GM12878 (cell line): ENCODE data around the gene NUBP1. TPM values are rescaled to one million over a fixed set of nuclear protein-coding genes. Genes with fewer than 3 reads are reported as not detected.
A peak's percentile ranks its signal among the peaks of the same experiment; 100 is the strongest.

Experiments
- CBX5 ChIP-seq: sonication (generic); IDR thresholded peaks from 2 replicates; pipeline ENCODE4 v1.6.1; 2016; ENCODE audit warnings: low read depth, moderate library complexity, mild to moderate bottlenecking, inconsistent platforms
- CEBPB ChIP-seq, 2 experiments: fragments of 150-350 bp in 1 of 2; IDR thresholded peaks; 2 replicates each; pipeline ENCODE4 v1.6.1; 2012 to 2014; ENCODE audit warnings: low read depth in 2 of 2, low read length in 2 of 2, borderline replicate concordance in 1 of 2, inconsistent platforms in 1 of 2
- CREB1 ChIP-seq: IDR thresholded peaks from 2 replicates; pipeline ENCODE4 v1.6.1; 2012; ENCODE audit warnings: low read depth, mild to moderate bottlenecking, inconsistent platforms
- CREM ChIP-seq: IDR thresholded peaks from 2 replicates; pipeline ENCODE4 v1.6.1; 2014; ENCODE audit warnings: antibody characterized with exemption, low read depth
- EED ChIP-seq: sonication (generic); IDR thresholded peaks from 2 replicates; pipeline ENCODE4 v1.6.1; 2016; ENCODE audit warnings: antibody characterized with exemption, low read depth
- FOXK2 ChIP-seq: fragments of 450-650 bp; IDR thresholded peaks from 2 replicates; pipeline ENCODE4 v1.6.1; 2017; ENCODE audit warnings: mild to moderate bottlenecking, moderate library complexity
- FOXM1 ChIP-seq: IDR thresholded peaks from 2 replicates; pipeline ENCODE4 v1.6.1; 2012; ENCODE audit warnings: low read depth, mild to moderate bottlenecking, inconsistent platforms, low read length, moderate library complexity
- JUNB ChIP-seq: IDR thresholded peaks from 2 replicates; pipeline ENCODE4 v1.6.1; 2016; ENCODE audit warnings: antibody characterized with exemption, mild to moderate bottlenecking
- JUND ChIP-seq: IDR thresholded peaks from 2 replicates; pipeline ENCODE4 v1.6.1; 2012; ENCODE audit warnings: low read depth, mild to moderate bottlenecking, low read length, improper control_type of control experiment, moderate library complexity
- MYC ChIP-seq: IDR thresholded peaks from 2 replicates; pipeline ENCODE4 v1.6.1; 2011; ENCODE audit warnings: mild to moderate bottlenecking, low read length, moderate library complexity, inconsistent platforms; ENCODE audit not compliant: insufficient read depth, insufficient replicate concordance, insufficient read length, severe bottlenecking
- NFXL1 ChIP-seq: fragments of 450-650 bp; IDR thresholded peaks from 2 replicates; pipeline ENCODE4 v1.6.1; 2017; ENCODE audit warnings: antibody characterized with exemption, mild to moderate bottlenecking, borderline replicate concordance
- NFYB ChIP-seq: IDR thresholded peaks from 2 replicates; pipeline ENCODE4 v1.6.1; 2011; ENCODE audit warnings: low read depth, mild to moderate bottlenecking, low read length, improper control_type of control experiment, moderate library complexity; ENCODE audit not compliant: insufficient read depth
- NR2C1 ChIP-seq: fragments of 450-650 bp; IDR thresholded peaks from 2 replicates; pipeline ENCODE4 v1.6.1; 2017; ENCODE audit warnings: antibody characterized with exemption, mild to moderate bottlenecking, moderate library complexity
- PAX8 ChIP-seq: fragments of 450-650 bp; IDR thresholded peaks from 2 replicates; pipeline ENCODE4 v1.6.1; 2017; ENCODE audit warnings: mild to moderate bottlenecking, moderate library complexity
- POLR2AphosphoS2 ChIP-seq: IDR thresholded peaks from 2 replicates; pipeline ENCODE4 v1.6.1; 2011; ENCODE audit warnings: low read depth, mild to moderate bottlenecking, low read length, improper control_type of control experiment, moderate library complexity
- POU2F2 ChIP-seq: IDR thresholded peaks from 3 replicates; pipeline ENCODE4 v1.6.1; 2011; ENCODE audit warnings: low read depth, mild to moderate bottlenecking, low read length, borderline replicate concordance
- RAD51 ChIP-seq: fragments of 450-650 bp; IDR thresholded peaks from 2 replicates; pipeline ENCODE4 v1.6.1; 2016; ENCODE audit warnings: moderate library complexity, mild to moderate bottlenecking, inconsistent platforms
- SMAD1 ChIP-seq: fragments of 450-650 bp; IDR thresholded peaks from 2 replicates; pipeline ENCODE4 v1.6.1; 2018; ENCODE audit warnings: mild to moderate bottlenecking, low read depth; ENCODE audit not compliant: partially characterized antibody
- SREBF2 ChIP-seq: IDR thresholded peaks from 2 replicates; pipeline ENCODE4 v1.6.1; 2012; ENCODE audit warnings: mild to moderate bottlenecking, low read length
- WRNIP1 ChIP-seq: IDR thresholded peaks from 2 replicates; pipeline ENCODE4 v1.6.1; 2011; ENCODE audit warnings: low read depth, low read length, improper control_type of control experiment, borderline replicate concordance
- ZNF622 ChIP-seq: fragments of 450-650 bp; IDR thresholded peaks from 2 replicates; pipeline ENCODE4 v1.6.1; 2017; ENCODE audit warnings: mild to moderate bottlenecking, inconsistent platforms
- polyA plus RNA-seq, 11 experiments: library from polyadenylated mRNA; depleted of rRNA in 4 of 11; unstranded in 6 of 11; stranded (reverse) in 5 of 11; fragments of >200 nt; fragmentation: Nextera tagmentation in 4 of 11; fragmentation: Illumina TruSeq in 1 of 11; extraction: Ambion mirVana in 4 of 11; extraction: Trizol in 1 of 11; gene quantifications; 1 replicate in 1 of 11; 2 replicates in 10 of 11; pipeline versions ENCODE4 v1.2.1 to v1.2.3, GENCODE V29; 2011 to 2016; ENCODE audit warnings: inconsistent platforms in 2 of 11, missing spikeins in 2 of 11, low read depth in 1 of 11
- total RNA-seq, 4 experiments: library from RNA; depleted of rRNA in 3 of 4; stranded (reverse); fragments of >200 nt in 3 of 4; fragmentation: Illumina TruSeq in 1 of 4; extraction: Trizol in 1 of 4; gene quantifications; 2 replicates each; pipeline versions ENCODE4 v1.2.1 to v1.2.3, GENCODE V29; 2013 to 2021
- TF ChIP-seq, protein P1 (sequence below): IDR thresholded peaks from 2 replicates; pipeline ENCODE4 v1.6.1; 2011; ENCODE audit warnings: mild to moderate bottlenecking, low read depth, low read length, moderate library complexity; ENCODE audit not compliant: insufficient replicate concordance
- TF ChIP-seq, protein P2 (sequence below): IDR thresholded peaks from 2 replicates; pipeline ENCODE4 v1.6.1; 2011; ENCODE audit warnings: low read depth, mild to moderate bottlenecking, low read length, moderate library complexity, borderline replicate concordance; ENCODE audit errors: extremely low read depth
- TF ChIP-seq, protein P3 (sequence below): IDR thresholded peaks from 2 replicates; pipeline ENCODE4 v1.6.1; 2012; ENCODE audit warnings: mild to moderate bottlenecking, low read depth, low read length

NUBP1 gene
- total and polyA plus RNA-seq, 10 of the 15 experiments (the other 5 are each of a cell fraction or from before 2014, with no cell fraction given): 31.0 to 74.9 (median 58.3) TPM

DNA sequence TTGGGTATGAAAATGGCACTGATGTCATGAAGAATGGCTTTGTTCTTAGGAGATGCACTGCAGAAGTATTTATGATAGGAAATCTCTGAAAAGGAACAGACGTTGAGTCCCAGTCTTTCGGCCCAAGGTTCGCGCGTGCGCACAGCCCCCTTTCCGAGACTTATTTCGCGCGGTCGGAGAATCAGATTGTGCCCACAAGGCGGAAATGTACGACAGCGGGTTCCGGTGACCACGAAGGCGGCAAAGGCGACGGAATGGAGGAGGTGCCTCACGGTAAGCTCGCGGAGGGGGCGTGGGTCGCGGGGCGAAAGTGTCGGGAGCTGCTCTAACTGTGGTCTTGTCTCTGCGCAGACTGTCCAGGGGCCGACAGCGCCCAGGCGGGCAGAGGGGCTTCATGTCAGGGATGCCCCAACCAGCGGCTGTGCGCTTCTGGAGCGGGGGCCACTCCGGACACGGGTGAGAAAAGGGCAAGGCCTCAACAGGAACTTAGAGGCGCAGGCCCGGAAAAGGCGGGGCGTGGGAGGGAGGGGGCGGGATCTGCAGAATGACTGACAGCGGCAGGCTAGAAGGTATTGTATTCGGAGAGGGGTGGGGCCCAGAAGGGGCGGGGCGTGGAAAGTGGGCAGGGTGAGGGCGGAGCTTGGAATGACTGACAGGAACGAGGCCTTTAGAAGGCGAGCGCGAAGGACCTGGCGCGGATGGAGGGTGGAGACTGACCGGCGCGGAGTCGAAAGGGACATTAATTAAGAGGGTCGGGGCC is at the start of gene NUBP1 (continued):
- TF ChIP-seq SMAD1: no peak
- TF ChIP-seq CEBPB (IDR thresholded peaks at IDR 0.05; ENCODE audit: borderline replicate concordance in 1 of 2, low read depth in 2 of 2, low read length in 2 of 2): no peak
- TF ChIP-seq SREBF2: peak; percentile 89
- peak; percentile 65; the same call in 1 of the 2 replicates for TF ChIP-seq CREM
- TF ChIP-seq CREB1: peak; percentile 81
- TF ChIP-seq POLR2AphosphoS2: peak; percentile 64; the same call in 1 of the 2 replicates
- no peak for TF ChIP-seq NFXL1
- no peak for TF ChIP-seq WRNIP1
- TF ChIP-seq, protein P1, sequence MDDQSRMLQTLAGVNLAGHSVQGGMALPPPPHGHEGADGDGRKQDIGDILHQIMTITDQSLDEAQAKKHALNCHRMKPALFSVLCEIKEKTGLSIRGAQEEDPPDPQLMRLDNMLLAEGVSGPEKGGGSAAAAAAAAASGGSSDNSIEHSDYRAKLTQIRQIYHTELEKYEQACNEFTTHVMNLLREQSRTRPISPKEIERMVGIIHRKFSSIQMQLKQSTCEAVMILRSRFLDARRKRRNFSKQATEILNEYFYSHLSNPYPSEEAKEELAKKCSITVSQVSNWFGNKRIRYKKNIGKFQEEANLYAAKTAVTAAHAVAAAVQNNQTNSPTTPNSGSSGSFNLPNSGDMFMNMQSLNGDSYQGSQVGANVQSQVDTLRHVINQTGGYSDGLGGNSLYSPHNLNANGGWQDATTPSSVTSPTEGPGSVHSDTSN: peak; percentile 93
- no peak for TF ChIP-seq NFYB
- TF ChIP-seq ZNF622: no peak
- peak; percentile 57; the same call in 1 of the 2 replicates for TF ChIP-seq FOXK2
- no peak for TF ChIP-seq EED
- no peak for TF ChIP-seq CBX5
- peak; percentile 81; the same call in 2 of the 3 replicates for TF ChIP-seq POU2F2
- TF ChIP-seq JUND: no peak
- TF ChIP-seq FOXM1: no peak
- TF ChIP-seq, protein P2, sequence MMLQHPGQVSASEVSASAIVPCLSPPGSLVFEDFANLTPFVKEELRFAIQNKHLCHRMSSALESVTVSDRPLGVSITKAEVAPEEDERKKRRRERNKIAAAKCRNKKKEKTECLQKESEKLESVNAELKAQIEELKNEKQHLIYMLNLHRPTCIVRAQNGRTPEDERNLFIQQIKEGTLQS: no peak
- TF ChIP-seq RAD51: no peak
- no peak for TF ChIP-seq JUNB
- TF ChIP-seq MYC: peak; percentile 57
- 0 out of 2 replicates have a peak, but pooled peaks have one; percentile 20 for TF ChIP-seq NR2C1
- TF ChIP-seq PAX8: no peak
- TF ChIP-seq, protein P3, sequence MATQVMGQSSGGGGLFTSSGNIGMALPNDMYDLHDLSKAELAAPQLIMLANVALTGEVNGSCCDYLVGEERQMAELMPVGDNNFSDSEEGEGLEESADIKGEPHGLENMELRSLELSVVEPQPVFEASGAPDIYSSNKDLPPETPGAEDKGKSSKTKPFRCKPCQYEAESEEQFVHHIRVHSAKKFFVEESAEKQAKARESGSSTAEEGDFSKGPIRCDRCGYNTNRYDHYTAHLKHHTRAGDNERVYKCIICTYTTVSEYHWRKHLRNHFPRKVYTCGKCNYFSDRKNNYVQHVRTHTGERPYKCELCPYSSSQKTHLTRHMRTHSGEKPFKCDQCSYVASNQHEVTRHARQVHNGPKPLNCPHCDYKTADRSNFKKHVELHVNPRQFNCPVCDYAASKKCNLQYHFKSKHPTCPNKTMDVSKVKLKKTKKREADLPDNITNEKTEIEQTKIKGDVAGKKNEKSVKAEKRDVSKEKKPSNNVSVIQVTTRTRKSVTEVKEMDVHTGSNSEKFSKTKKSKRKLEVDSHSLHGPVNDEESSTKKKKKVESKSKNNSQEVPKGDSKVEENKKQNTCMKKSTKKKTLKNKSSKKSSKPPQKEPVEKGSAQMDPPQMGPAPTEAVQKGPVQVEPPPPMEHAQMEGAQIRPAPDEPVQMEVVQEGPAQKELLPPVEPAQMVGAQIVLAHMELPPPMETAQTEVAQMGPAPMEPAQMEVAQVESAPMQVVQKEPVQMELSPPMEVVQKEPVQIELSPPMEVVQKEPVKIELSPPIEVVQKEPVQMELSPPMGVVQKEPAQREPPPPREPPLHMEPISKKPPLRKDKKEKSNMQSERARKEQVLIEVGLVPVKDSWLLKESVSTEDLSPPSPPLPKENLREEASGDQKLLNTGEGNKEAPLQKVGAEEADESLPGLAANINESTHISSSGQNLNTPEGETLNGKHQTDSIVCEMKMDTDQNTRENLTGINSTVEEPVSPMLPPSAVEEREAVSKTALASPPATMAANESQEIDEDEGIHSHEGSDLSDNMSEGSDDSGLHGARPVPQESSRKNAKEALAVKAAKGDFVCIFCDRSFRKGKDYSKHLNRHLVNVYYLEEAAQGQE: no peak
